Measurements from ENCODE around the gene CD160.

Gene CD160

DNA sequence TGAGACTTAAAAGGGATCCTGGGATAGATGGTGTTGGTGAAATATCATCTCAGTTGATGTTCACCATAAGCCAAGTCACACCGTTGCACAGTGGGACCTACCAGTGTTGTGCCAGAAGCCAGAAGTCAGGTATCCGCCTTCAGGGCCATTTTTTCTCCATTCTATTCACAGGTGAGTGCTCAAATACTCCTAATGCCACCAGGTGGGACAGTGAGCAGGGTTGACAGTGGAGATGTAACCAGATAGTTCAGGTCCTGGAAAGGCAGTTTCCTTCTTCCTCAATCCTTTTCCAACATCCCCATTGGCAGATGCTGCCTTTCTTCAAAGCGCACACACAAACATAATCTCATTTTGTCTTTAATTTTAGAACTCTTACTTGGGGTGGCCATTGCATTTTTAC is 11.6 kb downstream of the CD160 start:
- DNase-seq (ENCODE audit: low read depth, low spot score), result no peak
- no peak overlapping the region for H3K4me3 ChIP-seq (ENCODE audit: low read depth, low read length)
- ChIA-PET POLR2A (no interaction called here), CTCF (interaction anchor here (3.0 kb wide), 1 partner anchor 10 kb away, joined by 25 read pairs; no protein-coding TSS in a partner anchor)
- TF ChIP-seq, protein P1, sequence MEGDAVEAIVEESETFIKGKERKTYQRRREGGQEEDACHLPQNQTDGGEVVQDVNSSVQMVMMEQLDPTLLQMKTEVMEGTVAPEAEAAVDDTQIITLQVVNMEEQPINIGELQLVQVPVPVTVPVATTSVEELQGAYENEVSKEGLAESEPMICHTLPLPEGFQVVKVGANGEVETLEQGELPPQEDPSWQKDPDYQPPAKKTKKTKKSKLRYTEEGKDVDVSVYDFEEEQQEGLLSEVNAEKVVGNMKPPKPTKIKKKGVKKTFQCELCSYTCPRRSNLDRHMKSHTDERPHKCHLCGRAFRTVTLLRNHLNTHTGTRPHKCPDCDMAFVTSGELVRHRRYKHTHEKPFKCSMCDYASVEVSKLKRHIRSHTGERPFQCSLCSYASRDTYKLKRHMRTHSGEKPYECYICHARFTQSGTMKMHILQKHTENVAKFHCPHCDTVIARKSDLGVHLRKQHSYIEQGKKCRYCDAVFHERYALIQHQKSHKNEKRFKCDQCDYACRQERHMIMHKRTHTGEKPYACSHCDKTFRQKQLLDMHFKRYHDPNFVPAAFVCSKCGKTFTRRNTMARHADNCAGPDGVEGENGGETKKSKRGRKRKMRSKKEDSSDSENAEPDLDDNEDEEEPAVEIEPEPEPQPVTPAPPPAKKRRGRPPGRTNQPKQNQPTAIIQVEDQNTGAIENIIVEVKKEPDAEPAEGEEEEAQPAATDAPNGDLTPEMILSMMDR (IDR thresholded peaks at IDR 0.05; ENCODE audit: insufficient read depth, low read length, missing control alignments), result no peak

DNA sequence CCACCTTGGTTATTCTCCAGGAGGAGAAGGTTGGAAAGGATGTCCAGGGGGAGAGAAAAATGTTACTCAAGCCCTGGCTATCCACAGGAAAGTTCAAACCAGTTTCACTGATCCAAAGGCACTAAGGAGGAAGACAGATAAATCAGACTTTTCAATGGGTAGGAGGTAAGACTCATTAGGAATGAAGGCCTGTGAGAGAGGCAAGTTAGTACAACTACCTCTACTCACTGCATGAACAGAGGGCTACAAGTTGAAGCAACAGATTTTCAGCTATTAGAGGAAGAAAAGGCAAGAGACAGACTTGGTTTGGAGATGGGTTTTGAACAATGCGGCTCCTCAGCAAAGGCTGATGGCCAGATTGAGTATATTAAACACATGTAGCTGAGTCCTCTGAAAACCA is 16.9 kb downstream of the CD160 start:
- DNase-seq (ENCODE audit: low read depth, low spot score), result no peak
- TF ChIP-seq, protein P1 (IDR thresholded peaks at IDR 0.05; ENCODE audit: insufficient read depth, low read length, missing control alignments), result no peak
- CTCF ChIA-PET, result interaction anchor here (5.9 kb wide), 1 partner anchor 15 kb away, joined by 53 read pairs; no protein-coding TSS in a partner anchor
- POLR2A ChIA-PET, result no interaction called here
- H3K4me3 ChIP-seq (ENCODE audit: low read depth, low read length), result no peak overlapping the region

DNA sequence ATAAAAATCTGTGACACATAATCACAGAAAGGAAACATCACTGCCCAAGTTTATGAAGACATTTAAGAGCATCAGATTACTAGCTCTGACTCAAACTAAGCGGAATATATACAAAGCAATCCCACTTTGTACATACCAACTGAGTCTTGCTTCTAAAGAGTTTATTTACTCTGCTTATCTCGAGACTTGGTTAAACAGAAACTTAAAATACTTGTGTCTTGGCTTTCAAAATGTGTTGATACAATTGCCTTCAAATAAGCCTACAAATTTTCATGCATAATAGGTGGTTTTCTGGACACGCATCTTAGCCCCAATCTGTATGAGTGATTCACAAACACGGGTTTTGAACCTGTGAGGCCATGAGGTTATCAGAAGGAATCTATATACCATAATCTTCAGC is 21.0 kb downstream of the CD160 start:
- H3K4me3 ChIP-seq (ENCODE audit: low read depth, low read length), result no peak overlapping the region
- POLR2A ChIA-PET, result interaction anchor here (0.6 to 1.4 kb wide), 2 partner anchors 11 to 298 kb away, joined by 3 read pairs; no protein-coding TSS in a partner anchor
- CTCF ChIA-PET, result interaction anchor here (1.1 to 7.7 kb wide), 3 partner anchors 19 to 105 kb away, joined by 3 to 53 read pairs (median 3); partner anchors contain the start of gene NUDT17
- peak; percentile 74 for DNase-seq (ENCODE audit: low read depth, low spot score)
- TF ChIP-seq, protein P1 (IDR thresholded peaks at IDR 0.05; ENCODE audit: insufficient read depth, low read length, missing control alignments), result no peak

DNA sequence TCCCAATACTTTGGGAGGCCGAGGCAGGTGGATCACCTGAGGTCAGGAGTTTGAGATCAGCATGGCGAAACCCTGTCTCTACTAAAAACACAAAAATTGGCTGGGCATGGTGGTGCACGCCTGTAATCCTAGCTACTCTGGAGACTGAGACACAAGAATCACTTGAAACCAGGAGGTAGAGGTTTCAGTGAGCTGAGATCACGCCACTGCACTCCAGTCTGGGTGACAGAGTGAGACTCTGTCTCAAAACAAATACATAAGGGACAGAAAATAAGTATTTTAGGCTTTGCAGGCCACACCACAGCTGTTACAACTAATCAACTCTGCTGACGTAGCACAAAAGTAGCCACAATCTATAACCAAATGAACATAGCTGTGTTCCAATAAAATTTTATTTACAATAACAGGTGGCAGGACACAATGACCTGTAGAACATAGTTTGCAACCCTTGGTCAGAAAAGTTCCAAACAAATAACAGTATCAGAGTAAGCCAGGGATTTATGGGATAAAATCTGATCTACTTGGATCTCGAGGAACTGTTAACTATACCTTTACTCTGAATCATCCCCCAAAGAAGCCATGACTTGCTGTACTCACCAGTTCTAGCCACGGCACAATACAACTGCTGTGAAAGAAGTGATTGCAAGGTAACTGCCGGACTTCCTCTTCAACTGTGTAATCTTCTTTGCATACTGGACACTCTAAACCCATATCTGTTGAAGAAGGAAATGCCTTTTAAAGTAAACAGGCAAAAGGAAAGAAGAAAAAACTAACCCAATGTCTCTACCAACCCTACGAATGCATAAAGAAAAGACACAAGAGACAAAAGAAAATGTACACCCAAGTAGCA is 28.3 kb downstream of the CD160 start:
- H3K4me3 ChIP-seq (ENCODE audit: low read depth, low read length), result no peak overlapping the region
- no peak for DNase-seq (ENCODE audit: low read depth, low spot score)
- ChIA-PET POLR2A (no interaction called here), CTCF (interaction anchor here (1.2 kb wide), 3 partner anchors 10 to 28 kb away, joined by 3 to 6 read pairs (median 3); partner anchors contain the start of gene CD160)
- TF ChIP-seq, protein P1 (IDR thresholded peaks at IDR 0.05; ENCODE audit: insufficient read depth, low read length, missing control alignments), result no peak

DNA sequence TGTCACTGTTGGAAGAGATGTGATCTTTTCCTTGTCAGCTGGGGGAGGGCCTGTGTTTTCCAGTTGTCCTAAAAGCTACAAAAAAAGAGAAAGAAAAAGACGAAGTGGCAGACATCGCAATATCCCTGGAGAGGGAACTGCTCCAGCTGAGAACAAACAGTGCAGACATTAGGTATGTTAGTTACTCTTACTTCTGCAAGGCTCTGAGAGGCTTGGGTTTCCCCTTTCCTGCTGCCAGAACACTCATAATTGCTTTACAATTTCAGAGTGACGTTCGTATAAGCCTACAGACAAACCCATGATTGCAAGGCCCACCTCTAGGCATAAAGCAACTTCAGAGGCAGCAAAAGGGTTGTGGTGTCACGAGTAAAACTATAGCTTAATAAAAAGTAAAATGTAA is 31.1 kb downstream of the CD160 start:
- DNase-seq (ENCODE audit: low read depth, low spot score), result no peak
- CTCF ChIA-PET, result interaction anchor here (1.0 to 2.4 kb wide), 3 partner anchors 29 to 95 kb away, joined by 3 to 12 read pairs (median 4); partner anchors contain the start of gene NUDT17
- POLR2A ChIA-PET, result interaction anchor here (1.6 kb wide), 1 partner anchor 74 kb away, joined by 7 read pairs; the partner anchor contains the start of genes POLR3C and RNF115
- TF ChIP-seq, protein P1 (IDR thresholded peaks at IDR 0.05; ENCODE audit: insufficient read depth, low read length, missing control alignments), result no peak
- H3K4me3 ChIP-seq (ENCODE audit: low read depth, low read length), result no peak overlapping the region

DNA sequence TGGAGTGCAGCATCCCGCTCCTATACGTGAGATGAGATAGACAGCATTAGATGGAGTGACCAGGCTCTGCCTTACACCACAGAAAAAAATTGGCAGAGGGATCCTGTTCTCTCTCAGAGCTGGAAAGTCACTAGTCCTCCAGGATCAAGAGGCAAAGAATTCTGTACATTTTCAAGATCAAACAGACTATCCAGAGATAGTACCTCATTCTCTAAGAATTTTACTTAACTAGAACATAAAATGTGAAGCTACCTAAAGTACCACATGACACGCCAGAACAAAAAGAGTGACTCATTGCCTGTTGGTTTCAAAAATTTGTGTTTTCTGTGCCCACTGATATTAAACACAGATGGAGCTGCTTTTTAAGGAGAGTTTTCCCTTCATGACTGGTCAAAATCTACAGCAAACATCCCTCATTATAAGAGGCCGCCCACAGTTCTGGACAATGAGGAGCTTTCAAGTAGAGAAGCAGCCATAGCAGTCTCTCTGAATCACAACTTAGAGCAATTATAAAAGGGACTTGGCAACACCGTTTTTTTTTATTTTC is 32.3 kb downstream of the CD160 start:
- ChIA-PET CTCF (interaction anchor here (0.7 to 2.4 kb wide), 5 partner anchors 13 to 95 kb away, joined by 3 to 12 read pairs (median 4); partner anchors contain the start of gene NUDT17), POLR2A (interaction anchor here (0.7 to 1.6 kb wide), 5 partner anchors 11 to 73 kb away, joined by 3 to 7 read pairs (median 4); partner anchors contain the start of genes POLR3C and RNF115)

More for the DNA sequence above, 32.3 kb downstream of the CD160 start:
- peak; percentile 84 for DNase-seq (ENCODE audit: low read depth, low spot score)
- no peak overlapping the region for H3K4me3 ChIP-seq (ENCODE audit: low read depth, low read length)
- TF ChIP-seq, protein P1 (IDR thresholded peaks at IDR 0.05; ENCODE audit: insufficient read depth, low read length, missing control alignments), result no peak
